Stimulated activated CD8-positive, alpha-beta memory T cell treated with anti-CD3 and anti-CD28 coated beads, Interleukin-7, amount 100 ng/mL, for 24 hours (primary cell): Measurements from ENCODE around the gene SH2D2A.

Source experiments
- DNase-seq: peaks from one replicate; pipeline ENCODE4 v3.0.0-alpha.2; 2020; ENCODE audit warnings: low read depth

SH2D2A gene

DNA sequence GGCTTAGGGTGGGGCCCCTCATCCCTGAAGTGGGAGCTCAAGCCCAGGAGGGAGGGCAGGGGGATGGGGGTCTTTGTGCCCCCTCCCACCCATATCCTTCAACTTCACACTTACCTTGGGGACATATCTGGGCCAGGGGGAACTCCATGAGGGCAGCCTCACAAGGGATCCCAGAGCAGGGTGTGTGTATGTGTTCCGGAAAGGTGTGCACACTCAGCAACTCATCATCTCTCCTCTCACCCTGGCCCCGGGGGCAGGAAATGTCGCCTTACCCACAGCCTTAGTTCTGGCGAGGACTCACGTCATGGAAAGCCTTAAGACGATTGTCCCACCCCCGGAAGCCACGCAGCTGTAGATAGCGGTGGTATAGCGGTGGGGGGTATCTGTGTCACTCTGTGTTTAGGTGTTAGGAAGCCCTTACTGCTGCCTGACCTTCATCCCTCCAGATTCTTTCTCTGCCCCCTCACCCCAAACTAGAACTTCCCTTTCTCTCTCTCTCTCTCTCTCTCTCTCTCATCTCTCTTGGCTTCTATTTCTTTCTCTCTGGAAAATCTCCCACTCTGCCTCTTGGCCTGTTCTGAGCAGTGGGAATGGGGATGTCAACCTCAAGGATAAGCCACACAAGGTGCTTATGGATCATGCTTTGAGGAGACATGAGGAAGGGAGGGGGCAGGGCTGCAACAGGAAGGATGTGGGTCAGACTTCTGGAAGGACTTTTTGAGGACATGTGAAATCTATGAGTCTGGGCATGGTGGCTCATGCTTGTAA lies at the start of gene SH2D2A:
Gene SH2D2A, minus strand, starts transcription at position 288 of the 768 bp plus-strand sequence. Its CDS starts 140 bp downstream, at position 148.
- peak; percentile 93 for DNase-seq

DNA sequence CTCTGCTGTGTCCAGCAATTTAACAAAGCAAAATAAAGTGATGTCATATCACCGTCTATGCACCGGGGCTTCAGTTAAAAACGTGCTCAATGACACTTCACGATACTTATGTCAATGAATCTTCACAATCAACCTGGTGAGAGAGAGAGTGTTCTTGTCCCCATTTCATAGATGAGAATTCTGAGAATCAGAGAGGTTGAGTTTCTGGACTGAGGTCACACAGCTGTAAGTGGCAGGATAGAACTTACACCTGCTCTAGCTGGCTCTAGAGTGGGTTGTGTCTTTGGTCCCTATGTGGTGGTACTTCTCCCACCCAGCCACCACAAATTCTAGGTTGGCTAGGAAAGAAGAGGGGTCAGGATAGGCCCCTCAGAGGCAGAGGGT lies 49.2 kb upstream of the SH2D2A start:
- no peak for DNase-seq

DNA sequence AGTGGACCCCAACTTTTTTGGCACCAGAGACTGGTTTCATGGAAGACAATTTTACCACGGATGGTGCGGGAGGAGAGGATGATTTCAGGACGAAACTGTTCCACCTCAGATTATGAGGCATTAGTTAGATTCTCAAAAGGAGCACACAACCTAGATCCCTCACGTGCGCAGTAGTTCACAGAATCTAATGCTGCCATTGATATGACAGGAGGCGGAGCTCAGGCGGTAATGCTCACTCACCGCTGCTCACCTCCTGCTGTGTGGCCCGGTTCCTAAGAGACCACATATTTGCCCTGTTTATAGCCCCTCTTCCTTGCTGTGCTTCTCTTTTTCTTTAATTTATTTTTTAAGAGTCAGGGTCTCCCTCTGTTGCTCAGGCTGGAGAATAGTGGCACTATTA lies 48.6 kb upstream of the SH2D2A start:
- no peak for DNase-seq

DNA sequence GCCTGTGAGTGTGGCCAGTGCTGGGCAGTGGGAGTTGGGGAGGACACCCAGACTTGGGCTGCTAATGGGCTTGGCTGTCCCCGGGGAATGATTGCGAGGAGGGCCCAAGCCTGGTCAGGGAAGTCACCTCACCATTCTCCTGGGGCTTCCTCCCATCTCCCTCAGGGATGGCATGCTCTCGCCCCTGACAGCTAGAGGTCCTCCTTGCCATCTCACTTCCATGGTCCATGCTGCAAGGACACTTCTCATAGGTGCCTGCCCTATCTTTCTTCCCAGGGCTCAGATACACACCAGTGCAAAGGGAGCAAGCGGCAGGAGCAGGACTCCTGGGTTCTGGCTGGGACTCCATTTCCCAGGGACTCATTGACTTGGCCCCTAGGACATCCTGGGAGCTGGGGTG lies 48.1 kb upstream of the SH2D2A start:
- DNase-seq = no peak

DNA sequence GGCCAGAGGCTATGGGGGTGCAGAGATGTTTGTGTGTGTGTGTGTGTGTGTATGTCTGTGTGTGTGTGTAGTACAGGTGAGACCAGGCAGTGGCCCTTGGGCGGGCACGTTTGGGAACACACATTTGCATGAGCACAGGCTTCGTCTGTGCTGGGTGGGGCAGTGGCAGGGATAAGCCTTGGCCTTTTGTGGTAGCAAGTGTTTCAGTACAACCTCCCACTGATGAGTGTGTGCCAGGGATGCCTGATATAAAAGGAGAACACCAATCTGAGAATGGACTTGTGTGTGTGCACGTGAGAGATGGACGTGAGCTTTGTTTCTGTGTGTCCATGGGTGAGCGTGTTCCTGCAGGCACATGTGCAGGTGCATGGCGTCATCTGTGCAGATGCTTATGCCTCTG lies 47.0 kb upstream of the SH2D2A start:
- no peak for DNase-seq

DNA sequence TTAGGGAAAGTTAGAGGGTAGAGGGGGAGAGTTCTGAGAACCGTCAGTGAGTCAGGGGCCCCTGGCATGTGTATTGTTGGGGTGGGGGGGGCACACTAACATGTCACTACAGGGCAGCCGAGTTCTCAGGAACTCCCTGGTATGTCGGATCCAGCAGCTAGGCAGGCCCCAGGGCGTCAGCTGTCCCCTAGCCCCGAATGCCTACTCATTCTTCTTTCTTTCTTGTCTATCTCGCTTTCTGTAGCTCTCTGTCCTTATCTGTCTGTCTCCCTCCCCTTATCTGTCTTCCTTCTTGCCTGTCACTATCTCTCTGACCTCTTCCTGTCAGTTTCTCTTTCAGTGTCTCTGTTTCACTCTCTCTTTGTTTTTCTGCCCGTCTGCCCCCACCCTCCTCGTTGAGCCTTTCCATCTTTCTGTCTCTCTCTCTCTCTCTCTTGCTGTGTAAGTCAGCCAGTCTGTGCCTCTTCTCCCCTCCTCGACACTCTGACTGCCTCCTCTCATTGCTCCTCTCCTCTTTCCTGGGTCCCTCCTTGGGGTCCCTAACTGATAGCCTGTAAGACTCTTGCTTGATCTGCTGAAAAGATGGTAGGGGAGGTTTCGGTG lies 46.5 kb upstream of the SH2D2A start:
- no peak for DNase-seq

DNA sequence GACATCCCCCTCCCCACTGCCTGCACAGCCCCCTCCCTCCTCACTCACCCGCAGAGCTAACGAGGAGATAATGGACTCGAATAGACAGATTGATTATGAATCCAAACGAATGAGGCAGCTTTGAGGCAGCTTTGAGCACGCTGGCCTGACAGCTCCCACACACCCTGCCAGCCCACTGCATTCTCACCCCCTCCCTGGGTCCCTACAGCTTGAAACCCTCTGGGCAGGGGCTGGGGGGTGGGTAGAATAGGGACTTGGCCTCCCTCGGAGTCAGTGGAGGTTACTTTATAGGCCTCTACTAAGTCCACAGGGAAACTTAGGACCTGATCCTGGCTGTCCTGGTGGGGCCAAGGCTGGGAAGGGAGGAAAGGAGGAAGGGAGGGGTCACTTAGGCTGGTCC lies 45.9 kb upstream of the SH2D2A start:
- no peak for DNase-seq

DNA sequence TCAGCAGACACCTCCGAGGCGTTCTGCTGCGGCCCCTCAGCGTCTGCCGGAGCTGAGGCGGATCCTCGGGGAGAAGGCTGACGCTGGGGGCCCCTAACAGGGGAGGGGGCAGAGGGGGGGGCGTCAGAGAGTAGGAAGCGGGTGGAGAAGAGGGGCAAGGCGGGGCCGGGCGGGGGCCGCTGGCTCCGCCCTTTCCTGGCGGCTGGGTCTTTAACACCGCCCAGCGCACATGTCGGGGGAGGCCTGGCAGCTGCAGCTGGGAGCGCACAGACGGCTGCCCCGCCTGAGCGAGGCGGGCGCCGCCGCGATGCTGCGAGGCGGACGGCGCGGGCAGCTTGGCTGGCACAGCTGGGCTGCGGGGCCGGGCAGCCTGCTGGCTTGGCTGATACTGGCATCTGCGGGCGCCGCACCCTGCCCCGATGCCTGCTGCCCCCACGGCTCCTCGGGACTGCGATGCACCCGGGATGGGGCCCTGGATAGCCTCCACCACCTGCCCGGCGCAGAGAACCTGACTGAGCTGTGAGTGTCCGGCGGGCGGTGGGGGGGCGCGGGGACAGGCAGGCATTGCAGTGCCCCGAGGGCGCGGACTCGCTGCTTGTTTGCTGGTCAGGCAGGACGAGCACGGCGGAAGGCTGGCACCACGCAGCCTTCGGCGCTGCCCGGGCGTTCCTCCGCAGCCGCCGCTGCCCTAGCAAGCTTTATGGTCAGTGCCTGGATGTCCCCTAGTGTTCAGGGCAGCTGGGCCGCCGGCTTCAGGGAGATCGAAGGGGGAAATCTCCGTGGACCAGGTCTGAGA lies 44.2 kb upstream of the SH2D2A start, which contains the start of gene NTRK1:
Gene NTRK1, plus strand, starts transcription at position 238 of the 796 bp plus-strand sequence. Its CDS starts 70 bp downstream, at position 308.
- DNase-seq = no peak

DNA sequence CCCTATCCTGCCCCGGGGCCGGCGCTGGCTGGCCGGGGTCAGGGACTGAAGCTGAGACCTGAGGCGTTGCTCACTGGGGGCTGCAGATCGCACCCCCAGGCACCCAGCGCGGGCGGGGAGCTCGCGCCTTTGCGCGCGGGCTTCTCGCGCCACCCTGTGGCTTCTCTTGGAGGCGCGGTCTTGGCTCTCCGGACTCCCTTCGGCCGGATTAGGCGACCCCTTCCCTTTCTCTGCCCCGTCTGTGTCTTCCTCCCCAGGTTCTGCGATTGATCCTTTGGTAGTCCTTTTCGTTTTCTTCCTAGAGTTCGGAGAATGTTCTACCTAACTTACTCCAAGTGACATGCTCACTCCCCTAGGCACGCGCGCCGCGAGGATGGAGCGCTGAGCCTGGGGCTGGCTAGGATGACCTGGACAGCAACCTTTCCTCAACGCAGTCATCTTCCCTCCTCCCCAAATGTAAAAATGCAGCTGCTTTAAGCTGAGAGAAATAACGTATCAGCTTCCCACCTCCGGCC lies 43.5 kb upstream of the SH2D2A start:
- DNase-seq = peak; percentile 22

DNA sequence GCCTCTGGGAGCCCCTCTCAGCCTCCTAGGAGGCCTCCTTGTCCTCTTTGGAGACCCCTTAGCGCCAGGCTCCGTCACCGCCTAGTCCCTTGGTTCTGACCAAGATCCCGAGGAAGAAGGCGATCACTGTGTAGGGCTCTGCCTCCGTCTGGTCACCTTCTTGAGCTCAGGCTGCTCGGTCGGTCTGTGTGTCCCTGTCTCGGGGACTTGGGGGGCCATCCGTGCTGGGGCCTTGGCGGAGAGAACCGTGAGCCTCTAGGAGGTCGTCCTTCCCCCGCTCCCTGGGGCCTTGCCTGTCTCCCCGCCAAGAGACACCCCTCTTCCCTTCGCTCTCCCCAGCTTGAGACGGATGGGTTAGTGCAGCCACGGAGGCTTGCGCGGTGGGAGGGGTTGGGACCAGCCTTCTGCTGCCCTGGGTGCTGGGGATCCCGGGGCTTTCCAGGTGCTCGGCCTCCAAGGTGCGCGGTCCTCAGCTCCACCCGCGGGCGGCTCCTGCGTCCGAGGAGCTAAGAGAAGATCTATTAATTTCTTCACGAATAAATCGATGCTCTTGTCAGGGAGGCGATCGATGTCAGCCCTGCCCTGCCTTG lies 43.0 kb upstream of the SH2D2A start:
- no peak for DNase-seq

DNA sequence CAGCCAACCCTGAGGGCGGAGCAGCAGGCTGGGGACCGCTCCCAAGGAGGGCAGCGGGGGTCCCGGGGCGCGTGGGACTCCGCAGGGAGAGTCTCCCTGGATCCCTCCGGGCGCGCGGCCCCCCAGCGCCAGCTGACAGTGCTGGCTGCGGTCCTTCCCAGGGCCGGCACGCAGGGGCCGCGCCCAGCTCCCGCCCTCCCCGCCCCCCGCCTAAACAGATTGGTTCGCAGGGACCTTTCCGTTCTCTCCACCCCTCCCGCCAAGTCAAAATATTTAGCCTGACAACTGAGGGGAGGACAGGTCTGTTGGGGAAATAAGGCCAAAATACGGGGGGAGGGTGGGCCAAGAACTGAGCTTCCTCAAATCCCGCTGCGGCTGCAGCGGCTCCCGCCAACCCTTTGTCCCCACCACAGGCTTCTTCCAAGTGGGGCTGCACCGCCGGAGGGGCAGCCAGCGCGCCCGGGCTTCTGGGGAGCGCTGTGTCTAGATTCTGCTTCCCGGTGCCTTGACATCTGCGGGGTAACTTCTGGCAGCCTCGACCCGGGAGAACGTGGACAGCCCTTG lies 42.4 kb upstream of the SH2D2A start, which contains the start of gene INSRR:
Gene INSRR, minus strand, starts transcription at position 159 of the 564 bp plus-strand sequence. CDS start 496 bp downstream, outside the sequence.
- no peak for DNase-seq

DNA sequence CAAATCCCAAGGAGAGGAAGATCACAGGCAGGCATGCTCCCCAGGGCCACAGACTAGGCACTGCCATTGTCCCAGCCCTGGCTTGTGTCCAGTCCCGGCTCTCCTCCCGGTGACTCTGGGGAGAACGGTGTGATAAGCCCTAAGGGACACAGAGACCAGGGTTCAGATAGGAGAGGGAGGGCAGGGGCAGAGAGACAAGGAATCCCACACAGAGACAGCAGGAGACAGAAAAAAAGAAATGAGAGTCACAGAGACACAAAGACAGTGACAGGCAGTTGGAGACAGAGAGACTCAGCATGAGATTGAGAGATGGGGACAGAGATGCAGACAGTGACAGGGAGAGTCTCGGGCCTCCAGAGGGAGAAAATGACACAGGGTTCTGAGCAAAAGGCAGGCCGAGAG lies 41.9 kb upstream of the SH2D2A start:
- no peak for DNase-seq

DNA sequence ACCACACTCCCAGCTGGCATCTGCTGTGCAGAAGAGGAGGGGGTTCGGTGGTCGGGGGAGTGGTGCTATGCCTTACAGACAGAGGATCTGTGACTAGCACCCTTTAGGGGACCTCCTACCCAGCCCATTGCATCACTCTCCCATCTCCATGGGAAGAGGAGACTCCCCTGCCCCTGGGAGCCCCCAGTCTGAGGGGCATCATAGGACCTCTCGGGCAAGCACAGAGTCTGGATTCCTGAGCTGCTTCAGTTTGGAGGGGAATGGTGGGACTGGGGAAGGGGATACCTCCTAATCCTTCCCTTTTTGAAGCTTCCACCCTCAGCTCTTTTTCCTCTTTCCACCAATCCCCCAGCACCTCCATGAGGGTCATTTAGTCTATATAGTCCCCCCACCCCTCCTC lies 40.9 kb upstream of the SH2D2A start:
- no peak for DNase-seq

DNA sequence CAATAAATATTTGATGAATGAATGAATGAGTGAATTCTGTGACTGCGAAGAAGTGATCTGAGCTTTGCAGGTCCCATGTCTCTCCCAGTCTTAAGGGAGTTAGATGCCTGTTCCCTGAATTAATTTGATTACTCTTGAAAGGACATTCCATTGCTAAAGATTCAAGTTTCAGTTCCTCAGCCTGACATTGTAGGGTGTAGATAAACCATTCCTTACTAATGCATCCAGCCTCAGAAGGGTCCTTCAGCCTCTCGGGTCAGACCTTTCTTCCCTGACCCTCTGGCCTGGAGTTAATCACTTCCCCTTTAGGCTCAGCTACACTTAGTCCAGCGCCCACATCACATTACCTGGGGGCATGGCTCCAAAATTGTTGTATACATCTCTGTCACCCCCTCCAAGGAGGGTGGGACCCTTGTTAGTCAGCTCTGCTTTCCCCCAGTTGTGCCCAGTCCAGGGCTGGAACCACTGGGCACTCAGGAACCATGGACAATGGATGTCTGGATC lies 39.7 kb upstream of the SH2D2A start:
- no peak for DNase-seq

DNA sequence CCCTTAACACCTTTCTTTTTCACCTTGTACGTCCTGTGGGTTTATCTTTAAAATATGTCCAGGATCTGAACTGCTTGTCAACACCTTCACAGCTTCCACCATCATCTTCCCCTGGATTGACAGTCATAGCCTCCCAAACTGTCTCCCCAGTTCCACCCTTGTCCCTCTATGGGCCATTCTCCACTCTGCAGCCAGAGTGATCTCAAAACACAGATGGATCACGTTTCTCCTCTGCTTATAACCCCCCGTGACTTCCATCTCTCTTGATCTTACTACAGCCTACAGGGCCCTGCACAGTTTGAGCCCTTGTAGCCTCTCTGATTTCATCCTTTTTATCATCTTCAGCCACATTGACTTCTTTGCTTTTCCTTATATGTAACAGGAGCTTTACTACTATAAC lies 38.0 kb upstream of the SH2D2A start:
- DNase-seq = no peak

DNA sequence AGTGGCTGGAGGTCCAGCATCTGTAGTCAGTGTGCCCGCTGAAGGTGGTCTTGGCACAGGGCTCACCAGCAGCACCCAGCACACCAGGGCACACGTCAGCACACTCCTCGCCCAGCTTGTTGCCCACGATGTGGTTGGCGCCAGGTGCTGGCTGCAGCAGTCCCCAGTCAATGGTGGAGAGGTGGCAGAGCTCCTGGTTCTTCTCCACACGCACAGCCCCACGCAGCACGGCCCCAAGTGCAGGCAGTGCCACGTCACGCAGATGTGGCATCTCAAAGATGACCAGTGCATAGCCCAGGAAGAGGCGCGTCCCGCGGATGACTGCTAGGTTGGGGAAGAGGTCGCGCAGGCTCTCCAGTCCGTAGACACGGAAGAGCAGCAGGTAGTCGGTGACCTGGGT lies 37.1 kb upstream of the SH2D2A start:
- no peak for DNase-seq

DNA sequence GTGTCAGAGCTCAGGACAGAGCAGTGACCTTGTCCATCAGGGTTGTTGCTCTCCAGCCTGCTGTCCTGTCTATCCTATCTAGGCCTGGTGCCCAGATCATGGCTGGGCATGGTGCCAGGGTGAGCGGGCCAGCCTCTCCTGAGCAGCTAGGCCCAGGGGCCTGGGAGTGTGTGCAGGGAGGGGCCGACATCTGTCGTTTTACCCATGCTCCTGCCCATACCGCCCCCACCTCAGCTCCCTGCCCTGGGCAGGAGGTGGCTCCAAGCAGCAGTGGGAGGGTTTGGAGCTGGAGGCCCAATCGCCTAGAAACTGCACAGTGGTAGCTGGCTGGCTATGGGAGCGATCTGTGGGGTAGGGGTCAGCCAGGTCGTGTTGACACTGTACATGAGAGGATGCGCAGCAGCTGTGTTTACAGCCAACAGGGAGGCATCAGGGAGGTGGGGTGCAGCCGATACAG lies 35.8 kb upstream of the SH2D2A start:
- no peak for DNase-seq

DNA sequence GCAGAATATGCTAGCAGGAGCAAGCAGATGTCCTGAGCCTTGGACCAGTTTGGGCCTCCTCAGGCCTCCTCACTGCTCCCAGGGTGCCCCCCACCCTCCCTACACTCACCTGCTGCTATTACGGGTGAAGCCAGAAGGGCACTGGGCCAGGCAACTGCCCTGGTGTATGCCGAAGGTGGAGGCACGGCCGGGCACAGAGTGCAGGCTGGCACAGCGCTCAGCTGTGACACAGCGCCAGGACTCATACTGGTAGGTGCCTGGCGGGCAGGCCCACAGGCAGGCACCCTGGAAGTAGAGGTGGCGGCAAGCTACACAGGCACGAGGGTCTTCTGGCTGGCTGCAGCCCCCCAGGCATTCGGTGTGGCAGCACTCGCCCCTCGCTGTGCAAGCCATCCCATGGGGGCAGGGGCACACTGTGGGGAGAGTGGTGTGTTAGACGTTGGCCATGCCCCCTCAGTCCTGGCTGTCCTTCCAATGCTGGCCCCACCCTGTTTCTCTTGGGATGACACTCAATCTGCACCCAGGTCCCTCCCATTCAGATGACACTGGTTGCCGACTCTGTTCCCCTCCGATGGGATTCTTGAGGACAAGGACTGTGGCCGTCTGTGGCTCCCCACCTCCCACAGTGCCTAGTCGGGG lies 35.2 kb upstream of the SH2D2A start:
- DNase-seq = no peak

DNA sequence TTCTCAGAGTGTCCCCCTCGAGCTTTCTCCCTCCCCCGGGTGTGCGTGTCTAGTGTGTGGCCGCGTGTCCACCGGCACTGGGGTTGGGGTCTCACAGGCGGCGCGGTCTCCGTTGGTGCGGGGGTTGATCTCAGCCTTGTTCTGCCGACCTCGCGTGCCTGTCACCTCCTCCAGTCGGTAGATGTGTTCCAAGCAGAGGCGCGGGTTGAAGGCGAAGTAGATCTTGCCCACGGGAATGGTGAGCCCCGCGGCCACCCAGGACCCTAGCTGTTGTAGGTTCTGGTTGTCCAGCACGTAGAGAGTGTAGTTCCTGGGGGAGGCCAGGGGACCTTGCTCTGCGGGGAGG lies 32.5 kb upstream of the SH2D2A start:
- DNase-seq = no peak

DNA sequence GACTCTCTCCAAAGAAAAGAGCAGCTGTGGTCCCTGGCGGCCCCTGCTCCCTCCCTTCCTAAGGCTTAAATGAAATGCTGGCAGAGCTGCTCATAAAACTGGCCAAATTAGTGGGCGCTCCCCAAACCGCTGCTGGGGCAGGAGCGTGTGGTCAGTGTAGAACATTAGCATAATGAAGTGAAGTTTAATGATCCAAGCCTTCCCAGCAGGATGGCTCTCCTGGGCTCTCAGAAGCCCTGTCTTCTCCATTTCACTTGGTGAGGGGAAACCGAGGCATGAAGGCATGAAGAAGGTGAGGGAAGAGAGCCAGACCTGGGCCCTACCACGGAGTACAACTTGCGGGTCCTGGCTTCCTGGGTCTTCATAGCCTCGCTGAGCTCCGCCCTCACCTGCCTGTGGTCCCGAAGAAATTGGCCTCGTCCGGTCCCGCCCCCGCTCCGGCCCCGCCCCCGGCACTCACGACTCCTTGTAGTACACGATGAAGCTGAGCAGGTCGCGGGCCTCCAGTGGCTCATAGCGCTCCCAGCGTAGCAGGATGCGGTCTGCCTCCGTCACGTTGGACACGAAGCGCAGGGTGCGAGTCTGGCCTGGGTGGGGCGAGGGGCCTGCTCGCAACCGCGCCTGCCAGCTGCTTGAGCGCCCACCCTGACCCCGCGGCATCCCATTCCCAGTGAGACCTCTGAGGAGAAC lies 32.0 kb upstream of the SH2D2A start:
- DNase-seq = peak; percentile 47
